ENCODE data around the gene SLC35G3. TPM values are rescaled to one million over a fixed set of nuclear protein-coding genes. Genes with fewer than 3 reads are reported as not detected.

The SLC35G3 gene
- total RNA-seq, 2 donors from 2014 or later: not detected

GRCh38 chr17:35170968-35171771 lies 23.0 kb downstream of the SLC35G3 start:
- H3K4me1 ChIP-seq: peaks cover 3% of the 10 kb centered on the region
- no peaks in the 10 kb centered on the region for H3K36me3 ChIP-seq (replicated peaks in 1 of 2; ENCODE audit: insufficient read depth in 1 of 2, low read depth in 2 of 2)
- no peak overlapping the region for H3K27ac ChIP-seq
- DNase-seq (peak in 1 of 4 donors; percentile 15), ATAC-seq (peak; percentile 21)
- intact Hi-C loops (cut with DNase I): no loop called here
- H3K9me3 ChIP-seq: no peaks in the 10 kb centered on the region
- TF ChIP-seq CTCF (IDR thresholded peaks at IDR 0.05) (peak in 6 of 7 experiments; percentile 11 to 39 (median 33)), POLR2A (IDR thresholded peaks at IDR 0.05) (no peak)
- no peaks in the 10 kb centered on the region for H3K27me3 ChIP-seq
- WGBS, 2 donors: 54 to 55% methylated on average over 17 to 18 of the region's 18 CpGs
- H3K4me3 ChIP-seq: no peak overlapping the region

GRCh38 chr17:35169835-35170363 lies 24.3 kb downstream of the SLC35G3 start:
- H3K9me3 ChIP-seq: no peaks in the 10 kb centered on the region
- no peak overlapping the region for H3K4me3 ChIP-seq
- peaks cover 3% of the 10 kb centered on the region for H3K4me1 ChIP-seq
- H3K27ac ChIP-seq: no peak overlapping the region
- no peaks in the 10 kb centered on the region for H3K27me3 ChIP-seq
- TF ChIP-seq POLR2A (IDR thresholded peaks at IDR 0.05): no peak
- ATAC-seq: no peak
- intact Hi-C loops (cut with DNase I): loop anchor here (10.0 kb wide), 2 partner anchors 145 to 365 kb away; partner anchors contain the start of gene SLFN12L
- no peaks in the 10 kb centered on the region for H3K36me3 ChIP-seq (replicated peaks in 1 of 2; ENCODE audit: insufficient read depth in 1 of 2, low read depth in 2 of 2)
- DNase-seq: no peak
- WGBS, 2 donors: 68 to 81% methylated on average over 13 to 17 of the region's 17 CpGs

GRCh38 chr17:35167666-35168065 lies 26.5 kb downstream of the SLC35G3 start:
- Histone ChIP-seq H3K36me3 (replicated peaks in 1 of 2; ENCODE audit: insufficient read depth in 1 of 2, low read depth in 2 of 2) (no peaks in the 10 kb centered on the region), H3K27ac (no peak overlapping the region), H3K9me3 (no peaks in the 10 kb centered on the region), H3K27me3 (no peaks in the 10 kb centered on the region), H3K4me3 (no peak overlapping the region), H3K4me1 (peaks cover 3% of the 10 kb centered on the region)
- 50 to 56% methylated on average over 1 of the region's 1 CpG for WGBS, 2 donors
- intact Hi-C loops (cut with DNase I): loop anchor here (10.0 kb wide), 2 partner anchors 147 to 367 kb away; partner anchors contain the start of gene SLFN12L
- no peak for TF ChIP-seq POLR2A (IDR thresholded peaks at IDR 0.05)
- no peak for TF ChIP-seq CTCF (IDR thresholded peaks at IDR 0.05)
- no peak for ATAC-seq
- DNase-seq: no peak

- WGBS, 2 donors: 28 to 50% methylated on average over 1 to 3 of the region's 3 CpGs
- H3K36me3 ChIP-seq (replicated peaks in 1 of 2; ENCODE audit: insufficient read depth in 1 of 2, low read depth in 2 of 2): no peaks in the 10 kb centered on the region
- peaks cover 3% of the 10 kb centered on the region for H3K4me1 ChIP-seq
- H3K27ac ChIP-seq: no peak overlapping the region
- H3K9me3 ChIP-seq: no peaks in the 10 kb centered on the region
- H3K4me3 ChIP-seq: no peak overlapping the region
- intact Hi-C loops (cut with DNase I): loop anchor here (10.0 kb wide), 2 partner anchors 148 to 368 kb away; partner anchors contain the start of gene SLFN12L
- DNase-seq: no peak
- no peaks in the 10 kb centered on the region for H3K27me3 ChIP-seq
- no peak for ATAC-seq
- no peak for TF ChIP-seq CTCF (IDR thresholded peaks at IDR 0.05)
- TF ChIP-seq POLR2A (IDR thresholded peaks at IDR 0.05): no peak
These were observed 27.1 kb downstream of the SLC35G3 start for GRCh38 chr17:35167046-35167445.

- Histone ChIP-seq H3K9me3 (no peaks in the 10 kb centered on the region), H3K27me3 (no peaks in the 10 kb centered on the region), H3K36me3 (replicated peaks in 1 of 2; ENCODE audit: insufficient read depth in 1 of 2, low read depth in 2 of 2) (no peaks in the 10 kb centered on the region), H3K4me1 (peaks cover under 1% of the 10 kb centered on the region), H3K4me3 (no peak overlapping the region), H3K27ac (no peak overlapping the region)
- ATAC-seq (no peak), DNase-seq (no peak)
- WGBS, 2 donors: 52 to 100% methylated on average over 1 to 5 of the region's 5 CpGs
- intact Hi-C loops (cut with DNase I): loop anchor here (10.0 kb wide), 2 partner anchors 148 to 368 kb away; partner anchors contain the start of gene SLFN12L
- TF ChIP-seq CTCF (IDR thresholded peaks at IDR 0.05) (no peak), POLR2A (IDR thresholded peaks at IDR 0.05) (no peak)
These were observed 27.7 kb downstream of the SLC35G3 start for GRCh38 chr17:35166526-35166925.

Measured in body of pancreas (tissue), 4 donors.